ENCODE data around the gene COG7. TPM values are rescaled to one million over a fixed set of nuclear protein-coding genes. Genes with fewer than 3 reads are reported as not detected.

The COG7 gene
- total RNA-seq, 1 experiment from 2014 or later = 22.1 TPM

- H3K9me2 ChIP-seq (ENCODE audit: insufficient read depth) = no peaks in the 10 kb centered on the region
- BruUV-seq (replicated peaks) = no TSS peak
- H3K27me3 ChIP-seq (ENCODE audit: insufficient read depth, low read length) = no peaks in the 10 kb centered on the region
- ATAC-seq = no peak
- H3K9me3 ChIP-seq (ENCODE audit: control insufficient read depth in 1 of 2, insufficient read depth in 1 of 2, low read depth in 1 of 2, low read length in 2 of 2) = no peaks in the 10 kb centered on the region
- intact Hi-C loops (cut with micrococcal nuclease) = no loop called here
- no peak overlapping the region for H3K9ac ChIP-seq (ENCODE audit: low read length)
- H3K27ac ChIP-seq (ENCODE audit: low read depth, low read length) = no peak overlapping the region
- no peaks in the 10 kb centered on the region for H3K79me2 ChIP-seq (ENCODE audit: insufficient read depth, low read length)
- peaks cover 1 to 5% of the 10 kb centered on the region in 2 experiments; a peak in 2 of 4 replicates for H3K4me1 ChIP-seq (ENCODE audit: control insufficient read depth in 1 of 2, insufficient read depth in 2 of 2, low read length in 2 of 2)
- no peak for DNase-seq (ENCODE audit: low read depth, low spot score)
- H3K4me2 ChIP-seq (ENCODE audit: low read length) = no peak overlapping the region
- H2AFZ ChIP-seq (ENCODE audit: low read depth, low read length, poor library complexity, severe bottlenecking) = no peak overlapping the region
- CTCF ChIA-PET = no interaction called here
- TF ChIP-seq ELF1 (IDR thresholded peaks at IDR 0.05; ENCODE audit: borderline replicate concordance, low read depth) (no peak), SP1 (IDR thresholded peaks at IDR 0.05; ENCODE audit: low read depth) (no peak), EZH2 (IDR thresholded peaks at IDR 0.05) (no peak), RAD21 (IDR thresholded peaks at IDR 0.05; ENCODE audit: low read depth) (no peak), YY1 (IDR thresholded peaks at IDR 0.05; ENCODE audit: extremely low read depth, insufficient replicate concordance, low read depth, low read length) (no peak), FOSL1 (IDR thresholded peaks at IDR 0.05; ENCODE audit: low read depth) (no peak), ZFX (IDR thresholded peaks at IDR 0.05) (no peak), CEBPB (IDR thresholded peaks at IDR 0.05; ENCODE audit: low read depth) (no peak), SRF (IDR thresholded peaks at IDR 0.05; ENCODE audit: low read depth) (no peak), MAX (IDR thresholded peaks at IDR 0.05) (no peak)
- TF ChIP-seq, protein P1, sequence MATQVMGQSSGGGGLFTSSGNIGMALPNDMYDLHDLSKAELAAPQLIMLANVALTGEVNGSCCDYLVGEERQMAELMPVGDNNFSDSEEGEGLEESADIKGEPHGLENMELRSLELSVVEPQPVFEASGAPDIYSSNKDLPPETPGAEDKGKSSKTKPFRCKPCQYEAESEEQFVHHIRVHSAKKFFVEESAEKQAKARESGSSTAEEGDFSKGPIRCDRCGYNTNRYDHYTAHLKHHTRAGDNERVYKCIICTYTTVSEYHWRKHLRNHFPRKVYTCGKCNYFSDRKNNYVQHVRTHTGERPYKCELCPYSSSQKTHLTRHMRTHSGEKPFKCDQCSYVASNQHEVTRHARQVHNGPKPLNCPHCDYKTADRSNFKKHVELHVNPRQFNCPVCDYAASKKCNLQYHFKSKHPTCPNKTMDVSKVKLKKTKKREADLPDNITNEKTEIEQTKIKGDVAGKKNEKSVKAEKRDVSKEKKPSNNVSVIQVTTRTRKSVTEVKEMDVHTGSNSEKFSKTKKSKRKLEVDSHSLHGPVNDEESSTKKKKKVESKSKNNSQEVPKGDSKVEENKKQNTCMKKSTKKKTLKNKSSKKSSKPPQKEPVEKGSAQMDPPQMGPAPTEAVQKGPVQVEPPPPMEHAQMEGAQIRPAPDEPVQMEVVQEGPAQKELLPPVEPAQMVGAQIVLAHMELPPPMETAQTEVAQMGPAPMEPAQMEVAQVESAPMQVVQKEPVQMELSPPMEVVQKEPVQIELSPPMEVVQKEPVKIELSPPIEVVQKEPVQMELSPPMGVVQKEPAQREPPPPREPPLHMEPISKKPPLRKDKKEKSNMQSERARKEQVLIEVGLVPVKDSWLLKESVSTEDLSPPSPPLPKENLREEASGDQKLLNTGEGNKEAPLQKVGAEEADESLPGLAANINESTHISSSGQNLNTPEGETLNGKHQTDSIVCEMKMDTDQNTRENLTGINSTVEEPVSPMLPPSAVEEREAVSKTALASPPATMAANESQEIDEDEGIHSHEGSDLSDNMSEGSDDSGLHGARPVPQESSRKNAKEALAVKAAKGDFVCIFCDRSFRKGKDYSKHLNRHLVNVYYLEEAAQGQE (IDR thresholded peaks at IDR 0.05; ENCODE audit: low read depth) = no peak
- TF ChIP-seq, protein P2, sequence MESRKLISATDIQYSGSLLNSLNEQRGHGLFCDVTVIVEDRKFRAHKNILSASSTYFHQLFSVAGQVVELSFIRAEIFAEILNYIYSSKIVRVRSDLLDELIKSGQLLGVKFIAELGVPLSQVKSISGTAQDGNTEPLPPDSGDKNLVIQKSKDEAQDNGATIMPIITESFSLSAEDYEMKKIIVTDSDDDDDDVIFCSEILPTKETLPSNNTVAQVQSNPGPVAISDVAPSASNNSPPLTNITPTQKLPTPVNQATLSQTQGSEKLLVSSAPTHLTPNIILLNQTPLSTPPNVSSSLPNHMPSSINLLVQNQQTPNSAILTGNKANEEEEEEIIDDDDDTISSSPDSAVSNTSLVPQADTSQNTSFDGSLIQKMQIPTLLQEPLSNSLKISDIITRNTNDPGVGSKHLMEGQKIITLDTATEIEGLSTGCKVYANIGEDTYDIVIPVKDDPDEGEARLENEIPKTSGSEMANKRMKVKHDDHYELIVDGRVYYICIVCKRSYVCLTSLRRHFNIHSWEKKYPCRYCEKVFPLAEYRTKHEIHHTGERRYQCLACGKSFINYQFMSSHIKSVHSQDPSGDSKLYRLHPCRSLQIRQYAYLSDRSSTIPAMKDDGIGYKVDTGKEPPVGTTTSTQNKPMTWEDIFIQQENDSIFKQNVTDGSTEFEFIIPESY (IDR thresholded peaks at IDR 0.05; ENCODE audit: extremely low read depth, insufficient replicate concordance, low read length) = no peak
- RAD21 ChIA-PET (ENCODE audit: low non-redundant PET in 1 of 2, low total read pairs in 2 of 2, uncharacterized antibody in 2 of 2, unreplicated experiment in 2 of 2) = no interaction called here
- POLR2A ChIA-PET = no interaction called here
- H3K4me3 ChIP-seq (replicated peaks in 1 of 2; ENCODE audit: low read depth in 1 of 2, low read length in 2 of 2) = no peak overlapping the region
- H4K20me1 ChIP-seq (ENCODE audit: insufficient read depth) = no peaks in the 10 kb centered on the region
- no peaks in the 10 kb centered on the region for H3K36me3 ChIP-seq (ENCODE audit: control insufficient read depth in 1 of 2, insufficient read depth in 2 of 2, low read length in 2 of 2)
These were observed 79.4 kb downstream of the COG7 start for GRCh38 chr16:23373436-23374219.

All from HCT116 (cell line).